Islet of Langerhans (tissue), 1 donor: ENCODE measurements around the gene AEBP1.

Experiments
- FAIRE-seq: peaks from one replicate; lab custom pipeline; 2011; peaks lifted over from hg19 to GRCh38; lab: Jason Lieb, UNC

The AEBP1 gene

GRCh38 chr7:44106311-44107065 lies 2.3 kb downstream of the AEBP1 start:
- no peak for FAIRE-seq

GRCh38 chr7:44107116-44107960 lies 3.2 kb downstream of the AEBP1 start:
- no peak for FAIRE-seq

GRCh38 chr7:44107961-44108767 lies 4.0 kb downstream of the AEBP1 start:
- FAIRE-seq: no peak

- FAIRE-seq: no peak
Observed at GRCh38 chr7:44108768-44109750, 4.9 kb downstream of the AEBP1 start.

- no peak for FAIRE-seq
Observed at GRCh38 chr7:44109991-44110390, 5.8 kb downstream of the AEBP1 start.

- no peak for FAIRE-seq
Observed at GRCh38 chr7:44110719-44111635, 6.8 kb downstream of the AEBP1 start.

GRCh38 chr7:44111761-44112160 lies 7.6 kb downstream of the AEBP1 start:
- no peak for FAIRE-seq

- FAIRE-seq: no peak
Observed at GRCh38 chr7:44112231-44112996, 8.3 kb downstream of the AEBP1 start.

- no peak for FAIRE-seq
Observed at GRCh38 chr7:44112997-44113763, 9.0 kb downstream of the AEBP1 start.

- no peak for FAIRE-seq
Observed at GRCh38 chr7:44113764-44114354, 9.7 kb downstream of the AEBP1 start.

- no peak for FAIRE-seq
Observed at GRCh38 chr7:44114586-44115310, 10.6 kb downstream of the AEBP1 start.

- no peak for FAIRE-seq
Observed at GRCh38 chr7:44116087-44116788, 12.1 kb downstream of the AEBP1 start.

GRCh38 chr7:44116789-44117666 lies 12.9 kb downstream of the AEBP1 start:
- FAIRE-seq: no peak

- no peak for FAIRE-seq
Observed at GRCh38 chr7:44117801-44118429, 13.8 kb downstream of the AEBP1 start.

GRCh38 chr7:44119829-44120380 lies 15.8 kb downstream of the AEBP1 start:
- FAIRE-seq: no peak
